AG10803 (cell line): ENCODE results near the gene FGF21.

Experiments
- DNase-seq: peaks from one replicate; pipeline ENCODE4 v3.0.0; 2010; ENCODE audit warnings: low read depth
- H3K4me3 ChIP-seq: 2 replicates; pipeline ENCODE4 v1.5.1; 2011; ENCODE audit warnings: mild to moderate bottlenecking, low read length, control low read depth
- CTCF ChIP-seq: conservative IDR thresholded peaks from 2 replicates; pipeline ENCODE4 v1.5.1; 2011; ENCODE audit warnings: mild to moderate bottlenecking, low read length, control low read depth, inconsistent platforms

FGF21 gene

GRCh38 chr19:48755084-48755641 is at the start of gene FGF21:
TSS of gene FGF21 (plus strand) at chr19:48755524. CDS start at chr19:48756237, 713 bp downstream.
- TF ChIP-seq CTCF: no peak
- no peak for DNase-seq
- no peak within 1 kb of the TSS for H3K4me3 ChIP-seq

- no peak for TF ChIP-seq CTCF
- DNase-seq: no peak
- no peak overlapping the region for H3K4me3 ChIP-seq
Measured at GRCh38 chr19:48708471-48708870, 46.9 kb upstream of the FGF21 start.

DNA sequence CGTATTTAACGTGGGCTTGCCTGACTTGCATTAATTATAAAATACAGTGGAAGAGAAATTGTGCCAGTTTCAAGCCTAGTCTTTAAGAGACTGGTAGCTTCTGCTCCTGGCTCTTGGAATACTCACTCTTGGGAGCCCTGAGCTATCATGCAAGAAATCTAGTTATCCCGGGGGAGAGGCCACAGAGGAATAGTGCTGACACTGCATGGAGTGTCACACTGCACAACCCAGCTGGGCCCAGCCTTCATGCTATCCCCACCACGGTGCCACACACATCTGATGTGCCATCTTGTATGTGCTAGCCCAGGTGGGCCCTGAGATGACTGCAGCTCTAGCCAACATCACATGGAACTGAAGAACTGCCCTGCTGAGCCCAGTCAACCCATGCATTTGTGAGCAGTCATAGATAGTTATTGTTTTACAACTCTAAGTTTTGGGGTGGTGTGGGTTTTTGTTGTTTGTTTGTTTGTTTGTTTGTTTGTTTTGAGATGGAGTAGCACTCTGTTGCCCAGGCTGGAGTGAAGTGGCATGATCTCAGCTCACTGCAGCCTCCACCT is 44.1 kb upstream of the FGF21 start:
- H3K4me3 ChIP-seq: no peak overlapping the region
- no peak for TF ChIP-seq CTCF
- DNase-seq: no peak

- DNase-seq: no peak
- peak; percentile 27 for TF ChIP-seq CTCF
- peak overlapping the region; percentile 84 for H3K4me3 ChIP-seq
Measured at GRCh38 chr19:48713041-48713863, 42.1 kb upstream of the FGF21 start.

GRCh38 chr19:48713864-48714755 is 41.2 kb upstream of the FGF21 start:
- H3K4me3 ChIP-seq: peak overlapping the region; percentile 84
- TF ChIP-seq CTCF: no peak
- DNase-seq: peak; percentile 100

DNA sequence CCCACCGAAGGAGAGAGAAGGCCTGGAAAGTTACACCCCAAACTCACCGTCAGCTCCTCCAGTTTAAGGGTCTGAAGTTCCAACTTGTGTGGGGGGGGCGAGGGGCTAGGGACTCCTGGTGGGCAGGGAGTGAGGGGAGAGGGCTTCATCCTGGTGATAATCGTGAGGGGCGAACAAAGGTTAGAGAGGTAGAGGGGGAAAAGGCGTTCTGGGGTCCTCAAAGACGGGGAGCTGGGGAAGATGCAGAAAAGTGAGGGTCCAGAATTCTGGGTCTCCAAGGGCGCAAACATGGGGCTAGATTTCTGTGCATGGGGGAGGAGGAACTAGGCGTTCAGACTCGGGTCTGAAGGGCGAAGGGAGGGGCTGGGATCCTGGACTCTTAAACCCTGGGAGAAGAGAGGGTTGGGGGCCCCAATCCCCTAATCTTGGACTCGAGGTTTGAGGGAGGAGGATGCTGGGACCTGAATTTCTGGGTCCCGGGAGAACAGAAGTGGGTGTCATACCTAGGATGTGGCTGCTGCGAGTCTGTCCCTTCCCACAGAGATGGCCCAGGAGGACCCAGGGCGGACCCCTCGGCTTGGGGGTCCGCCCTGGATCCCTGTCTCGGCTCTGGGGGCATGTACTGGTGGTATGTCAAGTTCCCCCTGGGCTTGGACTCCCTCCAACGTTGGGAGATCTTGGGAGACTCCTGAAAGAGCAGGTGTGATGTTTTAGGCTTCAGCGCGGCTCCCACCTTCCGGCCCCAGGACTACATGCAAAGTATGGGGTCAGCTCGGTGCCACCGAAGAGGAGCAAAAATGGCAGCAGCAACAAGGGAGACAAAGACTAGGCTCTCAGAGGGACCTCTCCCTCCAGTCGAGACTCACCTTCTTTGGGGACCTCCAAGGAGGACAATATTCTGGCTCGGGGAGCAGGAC is 40.3 kb upstream of the FGF21 start:
- H3K4me3 ChIP-seq: peak overlapping the region; percentile 69
- DNase-seq: no peak
- TF ChIP-seq CTCF: no peak
